Renal pelvis (tissue), 4 donors: Measurements from ENCODE around the gene TBC1D22A. TPM values are rescaled to one million over a fixed set of nuclear protein-coding genes. Genes with fewer than 3 reads are reported as not detected.

Experiments used
- DNase-seq: peaks from one replicate; pipeline ENCODE4 v3.0.0-alpha.2; 2013
- polyA plus RNA-seq, 3 donors: library from polyadenylated mRNA; unstranded; fragments of 120-200 nt; gene quantifications; one replicate each; pipeline ENCODE4 v1.2.1, GENCODE V29; 2013; ENCODE audit not compliant: insufficient read length in 3 of 3

Gene TBC1D22A
- polyA plus RNA-seq, 3 donors, result 16.9 to 19.2 (median 19.1) TPM

DNA sequence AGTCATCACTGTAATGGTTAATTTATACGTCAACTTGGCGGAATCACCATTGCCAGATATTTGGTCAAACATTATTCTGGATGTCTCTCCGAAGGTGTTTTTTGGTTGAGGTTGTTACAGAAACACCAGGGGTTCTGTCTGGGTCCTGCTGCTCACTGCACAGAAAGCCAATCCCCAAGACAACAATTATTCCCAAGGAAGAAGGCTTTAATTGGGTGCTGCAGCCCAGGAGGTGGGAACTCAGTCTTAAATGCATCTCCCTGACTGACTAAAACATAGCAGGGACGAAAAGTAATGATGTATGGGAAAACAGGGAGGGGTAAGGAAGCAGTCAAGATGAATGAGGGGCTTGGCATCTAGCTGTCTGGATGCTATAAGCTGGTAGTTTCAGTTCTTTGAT, 331.3 kb downstream of the TBC1D22A start:
- DNase-seq, result no peak

GRCh38 chr22:47094861-47095330, 332.4 kb downstream of the TBC1D22A start:
- no peak for DNase-seq

- DNase-seq, result no peak
Measured at GRCh38 chr22:47095395-47096122, 333.1 kb downstream of the TBC1D22A start.

DNA sequence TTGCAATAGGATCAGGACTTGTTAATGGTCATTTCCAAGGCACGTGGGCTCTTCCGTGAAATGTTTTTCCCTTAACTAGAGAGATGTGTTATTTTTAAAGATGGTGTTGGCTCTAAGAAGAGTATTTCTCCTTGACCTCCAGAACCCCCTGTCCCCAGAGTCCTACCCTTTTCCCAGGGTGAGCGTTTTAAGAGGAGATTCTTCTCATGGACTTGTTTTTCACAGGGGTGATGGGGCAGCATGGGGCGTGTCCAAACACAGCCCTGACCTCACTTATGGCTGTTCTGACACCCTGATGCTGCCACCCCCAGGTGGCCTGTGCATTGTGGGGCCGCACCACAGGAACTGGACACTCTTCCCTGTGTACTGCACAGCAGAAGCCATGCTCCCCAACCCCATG, 335.7 kb downstream of the TBC1D22A start:
- no peak for DNase-seq

DNA sequence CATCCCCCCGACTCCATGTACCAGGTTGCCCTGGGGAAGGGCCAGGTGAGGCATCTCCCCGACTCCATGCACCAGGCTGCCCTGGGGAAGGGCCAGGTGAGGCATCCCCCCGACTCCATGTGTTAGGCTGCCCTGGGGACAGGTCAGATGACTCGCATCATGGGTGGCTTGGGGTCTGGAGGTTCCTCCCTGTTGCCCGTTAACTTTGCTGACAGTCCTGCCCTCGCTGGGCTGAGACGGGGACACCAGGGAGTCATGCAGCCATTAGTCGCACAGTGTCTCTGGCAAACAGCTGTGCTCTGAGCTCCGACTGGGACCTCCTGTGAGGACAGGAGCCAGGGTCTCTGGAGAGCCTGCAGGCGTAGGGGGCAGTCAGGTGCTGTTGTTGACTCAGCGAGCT, 336.1 kb downstream of the TBC1D22A start:
- DNase-seq, result no peak

DNA sequence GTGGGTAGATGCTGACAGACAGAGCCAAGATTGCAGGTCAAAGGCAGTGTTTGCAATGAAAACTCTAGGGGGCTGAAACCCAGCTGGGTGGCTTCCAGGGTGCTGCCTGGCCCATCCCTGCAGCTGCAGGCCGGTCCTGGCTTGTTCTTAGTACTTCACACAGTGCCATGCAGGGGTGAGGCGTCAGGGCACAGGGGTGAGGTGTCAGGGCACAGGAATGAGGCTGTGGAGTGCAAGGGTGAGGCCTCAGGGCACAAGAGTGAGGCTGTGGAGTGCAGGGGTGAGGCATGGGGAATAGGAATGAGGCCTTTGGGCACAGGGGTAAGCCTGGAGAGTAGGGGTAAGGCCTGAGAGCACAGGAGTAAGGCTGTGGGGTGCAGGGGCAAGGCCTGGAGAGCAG, 337.6 kb downstream of the TBC1D22A start:
- no peak for DNase-seq

- no peak for DNase-seq
Measured at GRCh38 chr22:47100646-47101200, 338.3 kb downstream of the TBC1D22A start.

GRCh38 chr22:47101321-47101885, 339.0 kb downstream of the TBC1D22A start:
- no peak for DNase-seq

DNA sequence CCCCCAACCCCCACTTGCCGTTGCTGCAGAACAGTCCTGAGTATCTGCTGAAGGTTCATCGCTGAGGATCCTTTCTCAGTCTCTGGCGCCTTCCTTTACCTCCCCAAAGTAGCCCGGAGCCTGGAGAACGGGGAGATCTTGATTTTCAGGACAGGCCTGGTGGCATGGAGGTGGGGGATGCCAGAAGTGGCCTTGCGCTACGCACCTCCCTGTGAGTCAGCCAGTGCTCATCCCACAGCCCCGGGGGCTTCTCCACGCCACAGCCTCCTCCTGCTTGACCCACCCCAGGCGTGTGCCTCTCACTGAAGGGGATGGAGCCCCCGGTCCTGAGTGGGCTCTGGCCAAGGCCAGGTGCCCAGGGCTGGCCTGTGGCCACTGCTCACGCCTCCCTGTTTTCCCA, 339.6 kb downstream of the TBC1D22A start:
- DNase-seq, result no peak

- peak; percentile 36 for DNase-seq
Measured at GRCh38 chr22:47102648-47103047, 340.2 kb downstream of the TBC1D22A start.

GRCh38 chr22:47105085-47105484, 342.6 kb downstream of the TBC1D22A start:
- no peak for DNase-seq

- DNase-seq, result no peak
Measured at GRCh38 chr22:47106806-47107205, 344.4 kb downstream of the TBC1D22A start.

- DNase-seq, result no peak
Measured at GRCh38 chr22:47107431-47107830, 345.0 kb downstream of the TBC1D22A start.

DNA sequence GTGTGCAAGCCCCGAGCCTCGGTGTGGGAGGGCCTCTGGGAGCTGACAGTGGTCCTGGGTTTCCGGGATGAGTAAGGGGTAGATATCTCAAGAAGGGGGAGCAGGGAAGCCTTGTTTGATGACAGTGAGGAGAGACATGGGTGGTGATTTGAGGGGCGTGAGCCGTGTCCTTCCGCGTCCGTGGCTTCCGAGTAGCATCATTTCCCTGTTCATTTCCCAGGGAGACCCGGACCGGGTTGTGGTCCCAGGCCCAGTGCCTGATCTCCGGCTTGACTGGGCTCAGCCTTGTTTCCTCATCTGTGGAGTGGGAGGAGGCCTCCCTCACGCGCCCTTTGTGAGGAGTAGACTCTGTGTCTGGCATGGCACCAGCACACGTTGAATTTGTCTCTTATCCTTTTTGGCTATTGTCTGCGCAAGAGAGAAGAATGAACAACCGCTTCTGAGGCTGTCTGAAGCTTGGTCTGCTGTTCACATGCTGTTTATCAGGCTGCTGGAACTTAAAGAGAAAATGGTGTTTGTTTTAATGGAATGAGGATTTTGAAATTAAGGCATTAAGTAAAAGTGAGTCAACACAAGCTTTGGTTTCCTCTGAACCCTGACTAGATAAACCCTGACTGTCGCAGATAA, 348.5 kb downstream of the TBC1D22A start:
- no peak for DNase-seq

DNA sequence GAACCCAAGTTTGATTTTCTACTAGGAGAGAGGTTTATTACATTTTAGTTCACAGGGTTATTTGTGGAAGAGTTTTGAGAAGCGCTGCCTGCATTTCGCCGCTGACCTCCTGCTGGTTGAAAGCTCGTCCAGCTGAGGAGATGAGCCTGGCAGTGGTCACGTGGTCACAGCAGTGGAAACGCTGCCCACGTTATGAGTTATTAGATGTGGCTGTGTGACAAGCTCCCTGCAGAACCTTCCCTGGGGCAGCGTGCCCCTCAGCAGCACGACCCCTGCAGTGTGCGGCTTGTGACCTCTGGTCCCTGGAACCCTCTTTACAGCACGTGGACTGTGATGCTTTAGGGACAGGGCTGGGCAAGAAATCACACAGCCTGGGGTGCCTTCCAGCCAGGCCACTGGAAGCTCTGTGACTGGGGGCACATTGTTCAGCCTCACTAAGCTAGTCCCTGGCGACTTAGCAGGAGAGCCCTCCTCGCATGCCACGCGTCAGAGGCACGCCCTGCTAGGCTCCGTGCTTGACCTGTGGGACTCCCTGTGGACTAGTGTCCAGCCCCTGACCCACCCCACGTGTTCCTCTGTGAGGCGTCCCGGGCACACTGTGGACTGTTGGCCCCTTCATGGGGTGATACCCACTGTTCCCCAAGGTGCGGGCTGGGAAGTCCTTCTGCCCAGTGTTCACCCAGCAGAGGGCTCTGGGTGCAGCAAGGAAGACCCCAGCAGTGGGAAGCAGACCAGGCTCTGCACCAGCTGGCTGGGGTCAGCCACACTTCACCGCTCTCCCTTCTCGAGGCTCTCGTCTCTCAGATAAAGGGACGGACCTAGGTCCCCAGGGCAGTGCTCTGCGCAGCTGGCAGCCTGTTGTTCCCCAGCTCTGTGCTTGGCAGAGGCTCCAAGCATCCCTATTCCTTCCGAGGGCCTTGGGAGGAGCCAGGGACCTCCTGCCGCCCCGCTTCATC, 349.5 kb downstream of the TBC1D22A start:
- no peak for DNase-seq

- no peak for DNase-seq
Measured at GRCh38 chr22:47112582-47112965, 350.1 kb downstream of the TBC1D22A start.

- DNase-seq, result no peak
Measured at GRCh38 chr22:47112994-47113852, 350.8 kb downstream of the TBC1D22A start.

DNA sequence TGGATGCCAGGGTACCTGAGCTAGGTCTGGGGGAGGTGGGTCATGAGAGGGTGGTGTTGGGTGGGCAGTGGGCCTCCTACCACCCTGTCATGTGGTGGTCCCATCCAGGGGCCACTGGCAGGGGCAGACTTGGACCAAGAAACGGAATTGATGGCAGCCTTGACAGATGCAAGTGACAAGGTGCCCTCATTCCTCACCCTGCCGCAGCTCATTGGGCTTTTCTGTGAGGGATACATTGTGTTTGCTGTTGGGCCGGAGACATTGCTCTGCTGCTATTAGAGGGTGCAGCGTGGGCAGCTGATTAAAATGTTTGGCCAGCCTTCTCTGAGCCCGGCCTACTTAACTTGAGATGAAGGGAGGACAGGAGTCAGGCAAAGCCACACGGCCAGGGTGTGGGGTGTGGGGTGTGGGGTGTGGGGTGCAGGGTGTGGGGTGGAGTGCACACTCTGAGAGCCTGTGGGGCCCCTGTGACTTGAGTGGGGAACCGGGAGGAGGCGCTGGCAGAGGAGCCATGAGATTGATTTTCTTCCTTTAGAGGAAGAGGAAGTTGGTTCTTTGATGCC, 351.5 kb downstream of the TBC1D22A start:
- no peak for DNase-seq

DNA sequence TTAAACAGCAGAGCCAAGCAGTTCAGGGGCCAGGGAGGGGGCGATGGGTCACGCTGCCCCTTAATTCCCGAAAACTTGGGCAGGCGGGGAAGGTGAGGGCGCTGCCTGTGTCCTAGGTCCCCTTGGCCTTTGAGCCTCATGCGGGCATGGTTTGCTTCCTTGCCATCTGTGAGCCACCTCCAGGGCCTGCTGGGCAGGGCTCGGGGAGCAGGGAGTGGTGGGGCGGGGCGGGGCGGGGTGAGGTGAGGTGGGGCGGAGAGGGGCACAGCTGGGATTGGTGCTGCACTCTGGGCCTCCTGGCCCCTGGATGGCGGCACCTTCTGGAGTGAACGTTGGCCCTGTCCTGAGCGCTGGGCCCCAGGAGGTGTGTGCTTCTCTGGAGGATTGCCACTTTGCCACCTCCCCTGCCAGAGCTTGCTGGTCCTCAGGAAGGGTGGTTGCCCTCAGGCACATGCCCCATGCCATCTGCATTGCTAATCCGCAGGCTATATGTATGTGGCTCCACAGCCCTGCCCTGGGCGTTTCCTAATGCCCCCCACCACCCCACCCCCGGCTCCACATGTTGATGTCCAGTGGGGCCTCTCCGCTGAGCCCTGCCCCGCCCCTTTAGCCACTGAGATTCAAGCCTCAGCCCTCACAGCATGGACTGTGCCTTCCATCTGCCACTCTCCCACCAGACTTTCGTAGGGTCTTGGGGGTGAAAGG, 352.5 kb downstream of the TBC1D22A start:
- DNase-seq, result no peak

- no peak for DNase-seq
Measured at GRCh38 chr22:47115518-47115890, 353.1 kb downstream of the TBC1D22A start.
